H1 (cell line): Measurements from ENCODE around the gene SPATA21. TPM values are rescaled to one million over a fixed set of nuclear protein-coding genes. Genes with fewer than 3 reads are reported as not detected.

Experiments
- CTCF ChIA-PET: fragments of 300-600 bp; sonication (Branson Sonifier 250); formaldehyde crosslinking; loops from one replicate; lab custom pipeline; 2021; ENCODE audit not compliant: partially characterized antibody; lab: Charles Lee
- POLR2A ChIA-PET: fragments of 300-600 bp; sonication (Branson Sonifier 250); formaldehyde crosslinking; loops from one replicate; lab custom pipeline; 2021; ENCODE audit warnings: inconsistent platforms; ENCODE audit not compliant: partially characterized antibody; lab: Charles Lee
- DNase-seq, 2 experiments: peaks; one replicate each; pipeline versions ENCODE4 v3.0.0 to v3.0.0-alpha.2; 2010 to 2022; ENCODE audit warnings: low spot score in 2 of 2, low read depth in 1 of 2, mixed read lengths in 1 of 2
- FAIRE-seq: peaks from 2 replicates; lab custom pipeline; 2011; peaks lifted over from hg19 to GRCh38; lab: Jason Lieb, UNC
- H2AFZ ChIP-seq: 2 replicates; pipeline ENCODE4 v1.8.1; 2012; ENCODE audit warnings: low read length, inconsistent platforms
- H2AK5ac ChIP-seq: 2 replicates; pipeline ENCODE4 v1.6.1; 2013; ENCODE audit warnings: low read depth, low read length
- H2BK120ac ChIP-seq: replicated peaks from 2 replicates; pipeline ENCODE3; 2013; ENCODE audit warnings: low read depth, low read length, inconsistent platforms
- H2BK12ac ChIP-seq: 2 replicates; pipeline ENCODE4 v1.6.1; 2013; ENCODE audit warnings: low read depth, low read length
- H2BK15ac ChIP-seq: 2 replicates; pipeline ENCODE4 v1.6.1; 2013; ENCODE audit warnings: low read length
- H2BK20ac ChIP-seq: 2 replicates; pipeline ENCODE4 v1.6.1; 2013; ENCODE audit warnings: low read length
- H2BK5ac ChIP-seq: 2 replicates; pipeline ENCODE4 v1.6.1; 2013; ENCODE audit warnings: low read depth, low read length
- H3K14ac ChIP-seq: 2 replicates; pipeline ENCODE4 v1.6.1; 2013; ENCODE audit warnings: inconsistent platforms; ENCODE audit not compliant: insufficient read length
- H3K18ac ChIP-seq: 2 replicates; pipeline ENCODE4 v1.6.1; 2013; ENCODE audit warnings: low read length; ENCODE audit errors: extremely low read depth
- H3K23ac ChIP-seq: 2 replicates; pipeline ENCODE4 v1.6.1; 2013; ENCODE audit warnings: inconsistent platforms; ENCODE audit not compliant: insufficient read length
- H3K23me2 ChIP-seq: 2 replicates; pipeline ENCODE4 v1.6.1; 2013; ENCODE audit warnings: low read depth, low read length
- H3K27ac ChIP-seq: 2 replicates; pipeline ENCODE4 v1.6.1; 2011; ENCODE audit warnings: low read depth, low read length, inconsistent platforms
- H3K27me3 ChIP-seq, 4 experiments: replicated peaks in 1 of 4; 1 replicate in 1 of 4; 2 replicates in 3 of 4; pipeline versions ENCODE4 v1.6.1 to v1.8.1; 2011 to 2013; ENCODE audit warnings: low read length in 3 of 4, mild to moderate bottlenecking in 3 of 4, inconsistent platforms in 2 of 4, mixed read lengths in 2 of 4, moderate library complexity in 1 of 4; ENCODE audit not compliant: control insufficient read depth in 3 of 4, insufficient read depth in 3 of 4; ENCODE audit errors: extremely low read depth in 1 of 4
- H3K36me3 ChIP-seq, 4 experiments: 2 replicates each; pipeline versions ENCODE4 v1.6.1 to v1.8.1; 2011 to 2013; ENCODE audit warnings: mild to moderate bottlenecking in 4 of 4, low read length in 3 of 4, moderate library complexity in 2 of 4, control low read depth in 1 of 4, inconsistent platforms in 1 of 4; ENCODE audit not compliant: insufficient read depth in 4 of 4, control insufficient read depth in 2 of 4
- H3K4ac ChIP-seq: replicated peaks from 2 replicates; pipeline ENCODE3; 2013; ENCODE audit warnings: low read length, low read depth, mixed read lengths, inconsistent platforms; ENCODE audit not compliant: insufficient read length
- H3K4me1 ChIP-seq, 4 experiments: replicated peaks in 1 of 4; 1 replicate in 1 of 4; 2 replicates in 3 of 4; pipeline versions ENCODE4 v1.6.1 to v1.8.1; 2011 to 2013; ENCODE audit warnings: low read length in 3 of 4, inconsistent platforms in 2 of 4, mixed read lengths in 1 of 4; ENCODE audit not compliant: insufficient read depth in 4 of 4, control insufficient read depth in 3 of 4
- H3K4me2 ChIP-seq, 2 experiments: 2 replicates each; pipeline versions ENCODE4 v1.6.1 to v1.8.1; 2011 to 2013; ENCODE audit warnings: low read depth in 2 of 2, low read length in 2 of 2, control low read depth in 1 of 2, inconsistent platforms in 1 of 2, mild to moderate bottlenecking in 1 of 2; ENCODE audit not compliant: insufficient read depth in 1 of 2
- H3K4me3 ChIP-seq, 4 experiments: fragments of 200-600, 300-600 bp in 1 of 4; sonication (generic), shearing (Covaris generic), sonication (Bioruptor Twin) in 1 of 4; 2 replicates each; pipeline versions ENCODE4 v1.5.1 to v1.8.1; 2011 to 2016; ENCODE audit warnings: low read length in 4 of 4, low read depth in 3 of 4, control low read depth in 2 of 4, inconsistent platforms in 2 of 4, mild to moderate bottlenecking in 2 of 4, mixed read lengths in 1 of 4, moderate library complexity in 1 of 4; ENCODE audit not compliant: insufficient read depth in 2 of 4; ENCODE audit errors: extremely low read depth in 1 of 4
- H3K56ac ChIP-seq: replicated peaks from 2 replicates; pipeline ENCODE3; 2013; ENCODE audit warnings: low read depth, mild to moderate bottlenecking, mixed read lengths, low read length, inconsistent platforms; ENCODE audit not compliant: insufficient read length
- H3K79me1 ChIP-seq: 2 replicates; pipeline ENCODE4 v1.6.1; 2013; ENCODE audit warnings: low read depth, low read length, control low read depth
- H3K79me2 ChIP-seq, 2 experiments: 2 replicates each; pipeline versions ENCODE4 v1.6.1 to v1.8.1; 2012 to 2013; ENCODE audit warnings: low read length in 2 of 2, mild to moderate bottlenecking in 2 of 2, inconsistent platforms in 1 of 2; ENCODE audit not compliant: insufficient read depth in 2 of 2, control insufficient read depth in 1 of 2
- H3K9ac ChIP-seq, 4 experiments: replicated peaks in 1 of 4; 1 replicate in 1 of 4; 2 replicates in 3 of 4; pipeline versions ENCODE4 v1.6.1 to v1.8.1; 2011 to 2013; ENCODE audit warnings: low read depth in 3 of 4, low read length in 3 of 4, control low read depth in 2 of 4, mild to moderate bottlenecking in 2 of 4, moderate library complexity in 2 of 4, inconsistent platforms in 1 of 4; ENCODE audit errors: extremely low read depth in 1 of 4
- H3K9me3 ChIP-seq, 2 experiments: 2 replicates each; pipeline versions ENCODE4 v1.6.1 to v1.8.1; 2012 to 2013; ENCODE audit warnings: mild to moderate bottlenecking in 2 of 2, moderate library complexity in 2 of 2, control low read depth in 1 of 2, inconsistent platforms in 1 of 2, low read depth in 1 of 2, low read length in 1 of 2, mixed read lengths in 1 of 2; ENCODE audit not compliant: insufficient read depth in 2 of 2
- H4K20me1 ChIP-seq, 2 experiments: replicated peaks in 1 of 2; 2 replicates each; pipeline versions ENCODE3 to v1.8.1; 2011 to 2013; ENCODE audit warnings: inconsistent platforms in 2 of 2, low read length in 2 of 2, mild to moderate bottlenecking in 1 of 2; ENCODE audit not compliant: insufficient read depth in 2 of 2, control insufficient read depth in 1 of 2
- H4K5ac ChIP-seq: 2 replicates; pipeline ENCODE4 v1.6.1; 2013; ENCODE audit warnings: low read length, low read depth, mixed read lengths, inconsistent platforms; ENCODE audit not compliant: insufficient read length
- H4K8ac ChIP-seq: 2 replicates; pipeline ENCODE4 v1.8.0; 2013; ENCODE audit warnings: mild to moderate bottlenecking, moderate library complexity, low read length, inconsistent platforms; ENCODE audit not compliant: insufficient read depth; ENCODE audit errors: extremely low read depth
- H4K91ac ChIP-seq: replicated peaks from 2 replicates; pipeline ENCODE3; 2013; ENCODE audit warnings: low read length, mixed read lengths, inconsistent platforms; ENCODE audit not compliant: insufficient read length
- EZH2 ChIP-seq: fragments of 200-600 bp; sonication (generic); IDR thresholded peaks from 2 replicates; pipeline ENCODE4 v1.7.1; 2012; ENCODE audit warnings: low read depth, mild to moderate bottlenecking, moderate library complexity, low read length, inconsistent platforms; ENCODE audit not compliant: severe bottlenecking
- HDAC2 ChIP-seq, 2 experiments: fragments of 300-600 bp in 1 of 2; sonication (generic) in 1 of 2; IDR thresholded peaks; 2 replicates each; pipeline ENCODE4 v1.6.1; 2011 to 2012; ENCODE audit warnings: low read depth in 2 of 2, low read length in 2 of 2, mild to moderate bottlenecking in 2 of 2, moderate library complexity in 2 of 2, borderline replicate concordance in 1 of 2, inconsistent platforms in 1 of 2
- JUND ChIP-seq: IDR thresholded peaks from 2 replicates; pipeline ENCODE4 v1.6.1; 2011; ENCODE audit warnings: mild to moderate bottlenecking, improper control_type of control experiment, low read length
- KDM1A ChIP-seq: fragments of 200-600, 300-600 bp; sonication (generic); IDR thresholded peaks from 2 replicates; pipeline ENCODE4 v1.7.1; 2016; ENCODE audit warnings: mild to moderate bottlenecking, low read length, borderline replicate concordance
- MAFK ChIP-seq: IDR thresholded peaks from 2 replicates; pipeline ENCODE4 v1.6.1; 2012; ENCODE audit warnings: low read depth, mild to moderate bottlenecking, improper control_type of control experiment, low read length
- POLR2AphosphoS5 ChIP-seq: IDR thresholded peaks from 2 replicates; pipeline ENCODE4 v1.6.1; 2011; ENCODE audit warnings: low read depth, low read length
- RFX5 ChIP-seq: IDR thresholded peaks from 2 replicates; pipeline ENCODE4 v1.6.1; 2011; ENCODE audit warnings: low read depth, low read length, improper control_type of control experiment, borderline replicate concordance
- SAP30 ChIP-seq: fragments of 300-600 bp; sonication (generic); IDR thresholded peaks from 2 replicates; pipeline ENCODE4 v1.7.1; 2012; ENCODE audit warnings: low read length, moderate library complexity, mild to moderate bottlenecking, inconsistent platforms; ENCODE audit not compliant: insufficient read depth, insufficient replicate concordance
- SIN3A ChIP-seq, 2 experiments: IDR thresholded peaks in 1 of 2; conservative IDR thresholded peaks in 1 of 2; 2 replicates each; pipeline ENCODE4 v1.6.1; 2011 to 2012; ENCODE audit warnings: low read length in 2 of 2, improper control_type of control experiment in 1 of 2, low read depth in 1 of 2, mild to moderate bottlenecking in 1 of 2
- SIRT6 ChIP-seq: IDR thresholded peaks from one replicate; pipeline ENCODE4 v1.7.1; 2012; ENCODE audit warnings: low read length, inconsistent platforms
- SP2 ChIP-seq: IDR thresholded peaks from 2 replicates; pipeline ENCODE4 v1.6.1; 2012; ENCODE audit warnings: mild to moderate bottlenecking, low read length, inconsistent platforms
- TAF1 ChIP-seq: IDR thresholded peaks from 2 replicates; pipeline ENCODE4 v1.6.1; 2011; ENCODE audit warnings: mild to moderate bottlenecking, low read depth, low read length
- TCF12 ChIP-seq: IDR thresholded peaks from 2 replicates; pipeline ENCODE4 v1.6.1; 2011; ENCODE audit warnings: low read depth, mild to moderate bottlenecking, low read length
- ZNF274 ChIP-seq: IDR thresholded peaks from 2 replicates; pipeline ENCODE4 v1.7.0; 2012; ENCODE audit warnings: low read length, borderline replicate concordance; ENCODE audit errors: extremely low read depth
- WGBS, 2 experiments: shearing (Covaris generic) in 1 of 2; methylation state at CpG; one replicate each; pipeline versions ENCODE4 v1.1.6 to v1.1.7; 2013 to 2015; ENCODE audit warnings: low lambda C conversion rate in 2 of 2, mixed read lengths in 2 of 2, inconsistent platforms in 1 of 2, low coverage in 1 of 2, missing lambda C conversion rate in 1 of 2; ENCODE audit not compliant: insufficient replicate concordance in 2 of 2, insufficient coverage in 1 of 2, insufficient read length in 1 of 2; ENCODE audit errors: extremely low coverage in 1 of 2, missing lambda C conversion rate in 1 of 2; 5-methylcytosine and 5-hydroxymethylcytosine counted together
- polyA plus RNA-seq, 7 experiments: library from polyadenylated mRNA; depleted of rRNA in 3 of 7; stranded (reverse) in 5 of 7; unstranded in 2 of 7; fragments of >200 nt in 5 of 7; fragments of 200-250 nt in 2 of 7; gene quantifications; 1 replicate in 5 of 7; 2 replicates in 1 of 7; 4 replicates in 1 of 7; pipeline versions ENCODE4 v1.2.1 to v1.2.3, GENCODE V29; 2011 to 2013; ENCODE audit warnings: missing spikeins in 2 of 7, mixed read lengths in 2 of 7
- total RNA-seq: library from RNA; stranded (reverse); fragmentation: NEBNext Ultra II Directional; extraction: Animal tissue kit (Norgen Biotek cat#: 25700); gene quantifications from 2 replicates; pipeline ENCODE4 v1.2.1, GENCODE V29; 2021

SPATA21 gene
- total and polyA plus RNA-seq, 2 of the 8 experiments (the other 6 are each of a cell fraction or from before 2014, with no cell fraction given), result not detected

DNA sequence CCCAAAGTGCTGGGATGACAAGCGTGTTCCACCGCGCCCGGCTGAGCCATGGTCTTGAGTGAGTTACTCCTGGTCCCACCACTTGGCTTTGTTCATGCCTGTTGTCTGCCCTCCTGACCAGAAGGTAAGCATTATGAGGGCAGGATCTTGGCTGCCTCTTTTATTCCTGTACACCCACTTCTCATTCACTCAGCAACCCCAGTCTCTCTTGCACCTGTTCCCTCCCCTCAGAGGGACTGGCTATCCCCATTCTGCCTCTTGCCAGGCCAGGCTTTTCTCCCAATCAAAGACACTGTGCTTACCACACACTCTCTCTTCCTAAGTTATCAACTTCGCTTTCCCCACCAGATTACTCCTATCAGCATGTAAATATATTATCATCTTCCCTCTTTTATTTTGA is 26.4 kb downstream of the SPATA21 start:
- H2BK5ac ChIP-seq, result no peak overlapping the region
- H3K27ac ChIP-seq, result no peak overlapping the region
- H3K9ac ChIP-seq, result no peak overlapping the region
- no peaks in the 10 kb centered on the region for H3K36me3 ChIP-seq
- FAIRE-seq (no peak), DNase-seq (no peak)
- H2BK15ac ChIP-seq, result no peak overlapping the region
- no peak overlapping the region for H4K5ac ChIP-seq
- no peak overlapping the region for H3K56ac ChIP-seq
- no peak overlapping the region for H3K14ac ChIP-seq
- no peaks in the 10 kb centered on the region for H3K79me2 ChIP-seq
- H3K79me1 ChIP-seq, result no peaks in the 10 kb centered on the region
- WGBS, 2 experiments, result 98% methylated on average over 5 of the region's 5 CpGs; no CpG with 5 or more reads in 1 of the 2 experiments
- H4K91ac ChIP-seq, result no peak overlapping the region
- no peak overlapping the region for H3K4ac ChIP-seq
- H3K4me2 ChIP-seq, result no peak overlapping the region
- H3K9me3 ChIP-seq, result no peaks in the 10 kb centered on the region
- no peak overlapping the region for H3K18ac ChIP-seq
- no peaks in the 10 kb centered on the region for H4K20me1 ChIP-seq
- H3K23me2 ChIP-seq, result no peaks in the 10 kb centered on the region
- no peak overlapping the region for H2BK120ac ChIP-seq
- H3K27me3 ChIP-seq, result no peaks in the 10 kb centered on the region; a peak in 1 of 7 replicates
- H2AFZ ChIP-seq, result no peak overlapping the region
- ChIA-PET CTCF (no interaction called here), POLR2A (no interaction called here)
- no peak overlapping the region for H4K8ac ChIP-seq
- H2BK20ac ChIP-seq, result no peak overlapping the region
- H3K23ac ChIP-seq, result no peak overlapping the region
- H2BK12ac ChIP-seq, result no peak overlapping the region
- H3K4me3 ChIP-seq, result no peak overlapping the region
- H2AK5ac ChIP-seq, result no peak overlapping the region
- peaks cover 0 to 2% (median 0%) of the 10 kb centered on the region in 4 experiments; a peak in 1 of 7 replicates for H3K4me1 ChIP-seq
- no peak for TF ChIP-seq TCF12
- TF ChIP-seq ZNF274, result no peak
- TF ChIP-seq POLR2AphosphoS5, result no peak
- no peak for TF ChIP-seq KDM1A
- no peak for TF ChIP-seq SAP30
- no peak for TF ChIP-seq TAF1
- no peak for TF ChIP-seq SIN3A (conservative IDR thresholded peaks at IDR 0.05 in 1 of 2, IDR thresholded peaks at IDR 0.05 in 1 of 2; ENCODE audit: low read depth in 1 of 2, low read length in 2 of 2)
- TF ChIP-seq RFX5, result no peak
- no peak for TF ChIP-seq SP2
- TF ChIP-seq EZH2, result no peak
- TF ChIP-seq MAFK, result no peak
- no peak for TF ChIP-seq HDAC2 (IDR thresholded peaks at IDR 0.05; ENCODE audit: borderline replicate concordance in 1 of 2, low read depth in 2 of 2, low read length in 2 of 2)
- no peak for TF ChIP-seq SIRT6
- no peak for TF ChIP-seq JUND
